HCT116 (cell line): ENCODE measurements around the gene MBLAC1.

ENCODE experiments used
- CEBPB ChIP-seq: IDR thresholded peaks from 2 replicates; pipeline ENCODE4 v1.6.1; 2012; ENCODE audit warnings: low read depth
- EGR1 ChIP-seq: IDR thresholded peaks from 2 replicates; pipeline ENCODE4 v1.6.1; 2012; ENCODE audit warnings: low read depth
- EZH2 ChIP-seq: fragments of 200-600 bp; sonication (generic); IDR thresholded peaks from 2 replicates; pipeline ENCODE4 v1.6.1; 2017; ENCODE audit warnings: antibody characterized with exemption, mixed run types
- FOSL1 ChIP-seq: IDR thresholded peaks from 2 replicates; pipeline ENCODE4 v1.6.1; 2012; ENCODE audit warnings: low read depth
- POLR2A ChIP-seq: IDR thresholded peaks from 2 replicates; pipeline ENCODE4 v1.7.0; 2011; ENCODE audit warnings: borderline replicate concordance; ENCODE audit not compliant: insufficient read depth, insufficient read length; ENCODE audit errors: extremely low read depth
- POLR2AphosphoS5 ChIP-seq: IDR thresholded peaks from 2 replicates; pipeline ENCODE4 v1.6.1; 2011; ENCODE audit warnings: mild to moderate bottlenecking, low read depth, low read length, moderate library complexity
- SP1 ChIP-seq: IDR thresholded peaks from 2 replicates; pipeline ENCODE4 v1.6.1; 2012; ENCODE audit warnings: low read depth
- YY1 ChIP-seq: IDR thresholded peaks from 2 replicates; pipeline ENCODE4 v1.6.1; 2011; ENCODE audit warnings: low read length, low read depth, moderate library complexity, mild to moderate bottlenecking; ENCODE audit not compliant: insufficient replicate concordance; ENCODE audit errors: extremely low read depth
- ZFX ChIP-seq: fragments of 450-650 bp; IDR thresholded peaks from 2 replicates; pipeline ENCODE4 v1.6.1; 2017
- TF ChIP-seq, protein P1 (sequence below): IDR thresholded peaks from 2 replicates; pipeline ENCODE4 v1.6.1; 2011; ENCODE audit warnings: mild to moderate bottlenecking, low read length, moderate library complexity; ENCODE audit not compliant: insufficient replicate concordance; ENCODE audit errors: extremely low read depth
- TF ChIP-seq, protein P2 (sequence below), 3 experiments: fragments of 200-600 bp in 1 of 3; sonication (generic) in 1 of 3; IDR thresholded peaks in 2 of 3; conservative IDR thresholded peaks in 1 of 3; 2 replicates each; pipeline ENCODE4 v1.5.1; 2012 to 2017; ENCODE audit warnings: low read depth in 2 of 3, low read length in 2 of 3, antibody characterized with exemption in 1 of 3, borderline replicate concordance in 1 of 3, control low read depth in 1 of 3, mild to moderate bottlenecking in 1 of 3, mixed read lengths in 1 of 3, mixed run types in 1 of 3, moderate library complexity in 1 of 3; ENCODE audit not compliant: insufficient read depth in 1 of 3

DNA sequence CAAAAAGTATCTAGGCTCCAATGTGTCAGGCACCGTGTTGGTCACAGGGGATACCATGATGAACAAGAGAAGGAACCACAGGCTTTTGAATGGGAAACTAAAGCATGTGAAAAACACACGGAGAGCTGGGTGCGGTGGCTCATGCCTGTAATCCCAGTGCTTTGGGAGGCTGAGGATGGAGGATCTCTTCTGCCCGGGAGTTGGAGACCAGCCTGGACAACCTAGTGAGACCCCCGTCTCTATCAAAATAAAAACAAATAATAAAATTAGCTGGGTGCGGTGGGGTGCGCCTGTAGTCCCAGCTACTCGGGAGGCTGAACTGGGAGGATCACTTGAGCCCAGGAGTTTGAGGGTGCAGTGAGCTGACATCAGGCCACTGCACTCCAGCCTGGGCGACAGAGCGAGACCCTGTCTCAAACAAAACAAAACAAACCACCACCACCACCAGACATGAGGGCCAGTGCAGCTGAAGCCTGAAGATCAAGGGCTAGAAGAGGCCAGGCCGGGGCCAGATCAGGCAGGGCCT, 38.6 kb upstream of the MBLAC1 start:
- TF ChIP-seq, protein P1, sequence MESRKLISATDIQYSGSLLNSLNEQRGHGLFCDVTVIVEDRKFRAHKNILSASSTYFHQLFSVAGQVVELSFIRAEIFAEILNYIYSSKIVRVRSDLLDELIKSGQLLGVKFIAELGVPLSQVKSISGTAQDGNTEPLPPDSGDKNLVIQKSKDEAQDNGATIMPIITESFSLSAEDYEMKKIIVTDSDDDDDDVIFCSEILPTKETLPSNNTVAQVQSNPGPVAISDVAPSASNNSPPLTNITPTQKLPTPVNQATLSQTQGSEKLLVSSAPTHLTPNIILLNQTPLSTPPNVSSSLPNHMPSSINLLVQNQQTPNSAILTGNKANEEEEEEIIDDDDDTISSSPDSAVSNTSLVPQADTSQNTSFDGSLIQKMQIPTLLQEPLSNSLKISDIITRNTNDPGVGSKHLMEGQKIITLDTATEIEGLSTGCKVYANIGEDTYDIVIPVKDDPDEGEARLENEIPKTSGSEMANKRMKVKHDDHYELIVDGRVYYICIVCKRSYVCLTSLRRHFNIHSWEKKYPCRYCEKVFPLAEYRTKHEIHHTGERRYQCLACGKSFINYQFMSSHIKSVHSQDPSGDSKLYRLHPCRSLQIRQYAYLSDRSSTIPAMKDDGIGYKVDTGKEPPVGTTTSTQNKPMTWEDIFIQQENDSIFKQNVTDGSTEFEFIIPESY, result no peak
- TF ChIP-seq, protein P2, sequence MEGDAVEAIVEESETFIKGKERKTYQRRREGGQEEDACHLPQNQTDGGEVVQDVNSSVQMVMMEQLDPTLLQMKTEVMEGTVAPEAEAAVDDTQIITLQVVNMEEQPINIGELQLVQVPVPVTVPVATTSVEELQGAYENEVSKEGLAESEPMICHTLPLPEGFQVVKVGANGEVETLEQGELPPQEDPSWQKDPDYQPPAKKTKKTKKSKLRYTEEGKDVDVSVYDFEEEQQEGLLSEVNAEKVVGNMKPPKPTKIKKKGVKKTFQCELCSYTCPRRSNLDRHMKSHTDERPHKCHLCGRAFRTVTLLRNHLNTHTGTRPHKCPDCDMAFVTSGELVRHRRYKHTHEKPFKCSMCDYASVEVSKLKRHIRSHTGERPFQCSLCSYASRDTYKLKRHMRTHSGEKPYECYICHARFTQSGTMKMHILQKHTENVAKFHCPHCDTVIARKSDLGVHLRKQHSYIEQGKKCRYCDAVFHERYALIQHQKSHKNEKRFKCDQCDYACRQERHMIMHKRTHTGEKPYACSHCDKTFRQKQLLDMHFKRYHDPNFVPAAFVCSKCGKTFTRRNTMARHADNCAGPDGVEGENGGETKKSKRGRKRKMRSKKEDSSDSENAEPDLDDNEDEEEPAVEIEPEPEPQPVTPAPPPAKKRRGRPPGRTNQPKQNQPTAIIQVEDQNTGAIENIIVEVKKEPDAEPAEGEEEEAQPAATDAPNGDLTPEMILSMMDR (IDR thresholded peaks at IDR 0.05 in 2 of 3, conservative IDR thresholded peaks at IDR 0.05 in 1 of 3; ENCODE audit: borderline replicate concordance in 1 of 3, insufficient read depth in 1 of 3, low read depth in 2 of 3, low read length in 2 of 3), result no peak
- TF ChIP-seq EZH2 (no peak), EGR1 (no peak), FOSL1 (no peak), CEBPB (no peak), YY1 (no peak), POLR2A (no peak), POLR2AphosphoS5 (no peak), ZFX (no peak), SP1 (no peak)
